Stomach (tissue), 9 donors: ENCODE measurements around the gene DENND1B. TPM values are rescaled to one million over a fixed set of nuclear protein-coding genes. Genes with fewer than 3 reads are reported as not detected.
"Not testable (repeated sequence)": the region's sequence is repeated elsewhere in the genome, so short reads cannot be mapped to it uniquely, and the experiment has no call there.

Source experiments
- DNase-seq, 2 donors: peaks; one replicate each; pipeline versions ENCODE4 v3.0.0 to v3.0.0-alpha.2; 2013 to 2019
- H3K27ac ChIP-seq, 5 donors: fragments of 200-600 bp in 4 of 5; sonication (generic) in 4 of 5; one replicate each; pipeline ENCODE4 v1.5.1; 2013 to 2019; ENCODE audit warnings: mild to moderate bottlenecking in 1 of 5, moderate library complexity in 1 of 5
- H3K27me3 ChIP-seq, 3 donors: fragments of 200-600 bp; sonication (generic); one replicate each; pipeline ENCODE4 v1.5.1; 2017 to 2019; ENCODE audit warnings: mixed run types in 1 of 3
- H3K36me3 ChIP-seq, 4 donors: fragments of 200-600 bp; sonication (generic); 1 replicate in 3 of 4; 2 replicates in 1 of 4; pipeline ENCODE4 v1.5.1; 2016 to 2019
- H3K4me1 ChIP-seq, 4 donors: fragments of 200-600 bp; sonication (generic); one replicate each; pipeline ENCODE4 v1.5.1; 2016 to 2019
- H3K4me3 ChIP-seq, 4 donors: fragments of 200-600 bp; sonication (generic) in 3 of 4; one replicate each; pipeline ENCODE4 v1.5.1; 2016 to 2019; ENCODE audit warnings: mild to moderate bottlenecking in 1 of 4
- H3K9me3 ChIP-seq, 4 donors: fragments of 200-600 bp; sonication (generic); one replicate each; pipeline ENCODE4 v1.5.1; 2016 to 2019
- EP300 ChIP-seq: sonication (generic); formaldehyde crosslinking; IDR thresholded peaks from one replicate; pipeline ENCODE4 v1.6.1; 2017; ENCODE audit warnings: antibody characterized with exemption
- POLR2A ChIP-seq, 4 donors: fragments of 450-650 bp; IDR thresholded peaks; one replicate each; pipeline ENCODE4 v1.6.1; 2016; ENCODE audit warnings: antibody characterized with exemption in 4 of 4, control low read depth in 2 of 4, mild to moderate bottlenecking in 1 of 4, moderate library complexity in 1 of 4
- POLR2AphosphoS5 ChIP-seq, 3 donors: sonication (generic); formaldehyde crosslinking; IDR thresholded peaks; one replicate each; pipeline ENCODE4 v1.6.1; 2016; ENCODE audit warnings: antibody characterized with exemption in 3 of 3
- WGBS, 5 donors: extraction: QIAGEN DNeasy Blood & Tissue Kit in 3 of 5; methylation state at CpG; one replicate each; pipeline versions ENCODE4 v1.1.5 to v1.1.7; 2013 to 2018; 5-methylcytosine and 5-hydroxymethylcytosine counted together
- intact Hi-C: fragments of 100-400 bp; cut with DNase I; formaldehyde crosslinking; loops from one replicate; pipeline ENCODE4 v1.15.1; 2023; ENCODE audit warnings: low total_unique reads
- polyA plus RNA-seq, 3 donors: library from polyadenylated mRNA; stranded (reverse); fragments of 200-250 nt; gene quantifications; one replicate each; pipeline ENCODE4 v1.2.3, GENCODE V29; 2013
- total RNA-seq, 5 donors: library from RNA; depleted of rRNA; stranded (reverse); fragments of >200 nt; gene quantifications; one replicate each; pipeline versions ENCODE4 v1.1.0 to v1.2.3, GENCODE V29; 2014 to 2016
- TF ChIP-seq, protein P1 (sequence below), 7 experiments: fragments of 450-650 bp in 4 of 7; fragments of 200-600 bp in 3 of 7; sonication (generic) in 3 of 7; IDR thresholded peaks; one replicate each; pipeline ENCODE4 v1.5.1; 2016 to 2019; ENCODE audit warnings: antibody characterized with exemption in 7 of 7, control low read depth in 2 of 7, mild to moderate bottlenecking in 1 of 7
- donor health status: healthy with polysubstance abuse.
- donor health status: Bipolar disorder and iron deficiency.
- donor health status: healthy.

The DENND1B gene
- total and polyA plus RNA-seq, 8 donors: 2.9 to 435 (median 13.7) TPM

- TF ChIP-seq POLR2AphosphoS5 (IDR thresholded peaks at IDR 0.05): no peak
- no peak for TF ChIP-seq EP300
- no peak for TF ChIP-seq POLR2A (IDR thresholded peaks at IDR 0.05)
- TF ChIP-seq, protein P1, sequence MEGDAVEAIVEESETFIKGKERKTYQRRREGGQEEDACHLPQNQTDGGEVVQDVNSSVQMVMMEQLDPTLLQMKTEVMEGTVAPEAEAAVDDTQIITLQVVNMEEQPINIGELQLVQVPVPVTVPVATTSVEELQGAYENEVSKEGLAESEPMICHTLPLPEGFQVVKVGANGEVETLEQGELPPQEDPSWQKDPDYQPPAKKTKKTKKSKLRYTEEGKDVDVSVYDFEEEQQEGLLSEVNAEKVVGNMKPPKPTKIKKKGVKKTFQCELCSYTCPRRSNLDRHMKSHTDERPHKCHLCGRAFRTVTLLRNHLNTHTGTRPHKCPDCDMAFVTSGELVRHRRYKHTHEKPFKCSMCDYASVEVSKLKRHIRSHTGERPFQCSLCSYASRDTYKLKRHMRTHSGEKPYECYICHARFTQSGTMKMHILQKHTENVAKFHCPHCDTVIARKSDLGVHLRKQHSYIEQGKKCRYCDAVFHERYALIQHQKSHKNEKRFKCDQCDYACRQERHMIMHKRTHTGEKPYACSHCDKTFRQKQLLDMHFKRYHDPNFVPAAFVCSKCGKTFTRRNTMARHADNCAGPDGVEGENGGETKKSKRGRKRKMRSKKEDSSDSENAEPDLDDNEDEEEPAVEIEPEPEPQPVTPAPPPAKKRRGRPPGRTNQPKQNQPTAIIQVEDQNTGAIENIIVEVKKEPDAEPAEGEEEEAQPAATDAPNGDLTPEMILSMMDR (IDR thresholded peaks at IDR 0.05): no peak
- intact Hi-C loops: no loop called here
- WGBS, 5 donors: 88 to 100% (median 98%) methylated on average over 2 of the region's 2 CpGs
Observed at GRCh38 chr1:197590687-197591086, 184.6 kb downstream of the DENND1B start.

GRCh38 chr1:197585809-197586208 lies 189.5 kb downstream of the DENND1B start:
- Histone ChIP-seq H3K27me3 (no peaks in the 10 kb centered on the region), H3K9me3 (no peaks in the 10 kb centered on the region), H3K36me3 (peaks cover 0 to 18% (median 11%) of the 10 kb centered on the region in 4 donors), H3K4me1 (no peaks in the 10 kb centered on the region), H3K27ac (no peak overlapping the region), H3K4me3 (no peak overlapping the region)
- intact Hi-C loops: no loop called here
- WGBS, 5 donors: 34 to 74% (median 49%) methylated on average over 1 of the region's 1 CpG
- DNase-seq: no peak
- TF ChIP-seq EP300 (no peak), POLR2AphosphoS5 (IDR thresholded peaks at IDR 0.05) (no peak), POLR2A (IDR thresholded peaks at IDR 0.05) (no peak)
- TF ChIP-seq, protein P1 (IDR thresholded peaks at IDR 0.05): no peak

More at GRCh38 chr1:197590687-197591086, 184.6 kb downstream of the DENND1B start:
- Histone ChIP-seq H3K4me1 (no peaks in the 10 kb centered on the region), H3K4me3 (no peak overlapping the region), H3K9me3 (no peaks in the 10 kb centered on the region), H3K36me3 (peaks cover 0 to 14% (median 11%) of the 10 kb centered on the region in 4 donors), H3K27me3 (no peaks in the 10 kb centered on the region), H3K27ac (no peak overlapping the region)
- DNase-seq: no peak

DNA sequence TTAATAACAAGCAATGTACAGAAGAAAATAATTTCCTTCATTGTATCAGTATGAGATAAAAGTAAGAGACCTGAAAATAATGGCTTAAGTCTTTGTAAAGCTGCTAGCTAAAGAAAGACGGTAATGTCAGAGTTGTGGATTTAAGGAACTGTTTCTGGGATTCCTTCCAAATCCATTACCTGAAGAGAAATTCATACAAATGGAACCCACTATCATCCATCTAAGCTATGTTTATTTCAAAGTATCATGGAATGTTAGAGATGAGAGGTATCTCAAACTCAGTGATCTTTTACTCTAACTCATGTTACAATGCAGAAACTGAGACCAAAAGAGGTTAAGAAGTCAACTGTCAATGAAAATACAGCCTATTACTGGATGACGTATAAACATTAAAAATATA lies 197.7 kb downstream of the DENND1B start:
- intact Hi-C loops: no loop called here
- no peak overlapping the region for H3K27ac ChIP-seq
- H3K9me3 ChIP-seq: no peaks in the 10 kb centered on the region
- no peaks in the 10 kb centered on the region for H3K27me3 ChIP-seq
- 65 to 80% (median 77%) methylated on average over 2 of the region's 2 CpGs for WGBS, 5 donors
- no peaks in the 10 kb centered on the region for H3K4me1 ChIP-seq
- no peak for DNase-seq
- TF ChIP-seq POLR2A (IDR thresholded peaks at IDR 0.05) (no peak), EP300 (no peak), POLR2AphosphoS5 (IDR thresholded peaks at IDR 0.05) (no peak)
- TF ChIP-seq, protein P1 (IDR thresholded peaks at IDR 0.05): no peak
- peaks cover 2 to 31% (median 18%) of the 10 kb centered on the region in 4 donors for H3K36me3 ChIP-seq
- no peak overlapping the region for H3K4me3 ChIP-seq

GRCh38 chr1:197575531-197575930 lies 199.7 kb downstream of the DENND1B start:
- DNase-seq, H3K4me3 ChIP-seq, H3K27ac ChIP-seq, intact Hi-C loops, H3K9me3 ChIP-seq, H3K27me3 ChIP-seq, H3K4me1 ChIP-seq: not testable (repeated sequence)
- peaks cover 2 to 29% (median 21%) of the 10 kb centered on the region in 4 donors for H3K36me3 ChIP-seq
- WGBS, 5 donors: 94 to 98% (median 96%) methylated on average over 4 of the region's 4 CpGs

DNA sequence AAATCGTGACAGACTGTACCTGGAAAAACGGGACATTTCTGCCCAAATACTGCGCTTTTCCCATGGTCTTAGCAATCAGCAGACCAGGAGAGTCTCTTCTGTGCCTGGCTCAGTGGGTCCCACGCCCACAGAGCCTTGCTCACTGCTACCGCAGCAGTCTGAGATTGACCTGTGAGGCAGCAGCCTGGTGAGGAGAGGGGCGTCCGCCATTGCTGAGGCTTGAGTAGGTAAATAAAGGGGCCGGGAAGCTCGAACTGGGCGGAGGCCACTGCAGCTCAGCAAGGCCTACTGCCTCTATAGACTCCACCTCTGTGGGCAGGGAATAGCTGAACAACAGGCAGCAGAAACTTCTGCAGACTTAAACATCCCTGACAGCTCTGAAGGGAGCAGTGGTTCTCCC lies 203.1 kb downstream of the DENND1B start:
- WGBS, 5 donors: 88 to 97% (median 92%) methylated on average over 6 to 10 of the region's 10 CpGs
- intact Hi-C loops: no loop called here

More for the DNA sequence above, 203.1 kb downstream of the DENND1B start:
- no peak overlapping the region for H3K27ac ChIP-seq
- no peaks in the 10 kb centered on the region for H3K27me3 ChIP-seq
- no peak overlapping the region for H3K4me3 ChIP-seq
- TF ChIP-seq POLR2A (IDR thresholded peaks at IDR 0.05): no peak
- TF ChIP-seq, protein P1 (IDR thresholded peaks at IDR 0.05): no peak
- TF ChIP-seq POLR2AphosphoS5 (IDR thresholded peaks at IDR 0.05): no peak
- TF ChIP-seq EP300: no peak
- no peak for DNase-seq
- peaks cover 3 to 18% (median 15%) of the 10 kb centered on the region in 4 donors for H3K9me3 ChIP-seq
- no peaks in the 10 kb centered on the region for H3K4me1 ChIP-seq
- peaks cover 2 to 27% (median 21%) of the 10 kb centered on the region in 4 donors for H3K36me3 ChIP-seq
